A673 (cell line): ENCODE results near the gene C2orf76. TPM values are rescaled to one million over a fixed set of nuclear protein-coding genes. Genes with fewer than 3 reads are reported as not detected.
"Not testable (repeated sequence)": the region's sequence is repeated elsewhere in the genome, so short reads cannot be mapped to it uniquely, and the experiment has no call there.

Source experiments
- BruUV-seq: library from RNA; stranded (reverse); fragments of 400-500 nt; replicated peaks from 2 replicates; lab custom pipeline; 2021; lab: Mats Ljungman, UMichigan
- CTCF ChIA-PET: fragments of 300-600 bp; sonication (Branson Sonifier 250); formaldehyde crosslinking; loops from one replicate; lab custom pipeline; 2022; ENCODE audit warnings: antibody characterized with exemption; lab: Charles Lee
- POLR2A ChIA-PET: fragments of 300-600 bp; sonication (Branson Sonifier 250); formaldehyde crosslinking; loops from one replicate; lab custom pipeline; 2022; ENCODE audit warnings: antibody characterized with exemption; ENCODE audit not compliant: low non-redundant PET; lab: Charles Lee
- DNase-seq: peaks from one replicate; pipeline ENCODE4 v3.0.0-alpha.2; 2015; ENCODE audit warnings: low spot score
- H3K27ac ChIP-seq: fragments of 200-600 bp; sonication (generic); 2 replicates; pipeline ENCODE4 v1.5.1; 2016; ENCODE audit warnings: mixed run types, low read depth, mild to moderate bottlenecking, mixed read lengths, antibody characterized with exemption, low read length; ENCODE audit not compliant: poor library complexity, severe bottlenecking
- H3K27me3 ChIP-seq: fragments of 200-600 bp; sonication (generic); replicated peaks from 2 replicates; pipeline ENCODE4 v1.6.1; 2017; ENCODE audit warnings: mixed run types, low read depth, mild to moderate bottlenecking, mixed read lengths, antibody characterized with exemption, low read length; ENCODE audit not compliant: insufficient read depth, poor library complexity
- H3K36me3 ChIP-seq: fragments of 200-600 bp; sonication (generic); 2 replicates; pipeline ENCODE4 v1.6.1; 2016; ENCODE audit warnings: mixed run types, mild to moderate bottlenecking, mixed read lengths, antibody characterized with exemption, low read length; ENCODE audit not compliant: insufficient read depth, poor library complexity, severe bottlenecking
- H3K4me1 ChIP-seq: fragments of 200-600 bp; sonication (generic); 2 replicates; pipeline ENCODE4 v1.6.1; 2017; ENCODE audit warnings: mixed run types, mild to moderate bottlenecking, mixed read lengths, antibody characterized with exemption, low read length; ENCODE audit not compliant: insufficient read depth, poor library complexity, severe bottlenecking
- H3K4me3 ChIP-seq: fragments of 200-600 bp; sonication (generic); 2 replicates; pipeline ENCODE4 v1.5.1; 2016; ENCODE audit warnings: low read depth, mixed run types, mild to moderate bottlenecking, mixed read lengths, low read length; ENCODE audit not compliant: poor library complexity, severe bottlenecking
- H3K9me3 ChIP-seq: fragments of 200-600 bp; sonication (generic); 2 replicates; pipeline ENCODE4 v1.6.1; 2016; ENCODE audit warnings: mixed run types, low read depth, mild to moderate bottlenecking, mixed read lengths, antibody characterized with exemption, low read length; ENCODE audit not compliant: poor library complexity, severe bottlenecking
- EZH2 ChIP-seq: fragments of 200-600 bp; sonication (generic); IDR thresholded peaks from 2 replicates; pipeline ENCODE4 v1.6.1; 2017; ENCODE audit warnings: borderline replicate concordance, low read depth, mild to moderate bottlenecking, mixed read lengths, antibody characterized with exemption, low read length; ENCODE audit not compliant: poor library complexity, severe bottlenecking
- intact Hi-C: fragments of 100-400 bp; cut with micrococcal nuclease; formaldehyde crosslinking; loops from one replicate; pipeline ENCODE4 v1.10.0; 2022; ENCODE audit not compliant: unreplicated experiment
- total RNA-seq: library from RNA; stranded (reverse); gene quantifications from 2 replicates; pipeline ENCODE4 v1.2.3, GENCODE V29; 2021
- TF ChIP-seq, protein P1 (sequence below): fragments of 300-800, 200-600 bp; sonication (generic); conservative IDR thresholded peaks from 2 replicates; pipeline ENCODE4 v1.5.1; 2017; ENCODE audit warnings: low read depth, mild to moderate bottlenecking, antibody characterized with exemption, low read length, moderate library complexity, mixed read lengths

Gene C2orf76
- total RNA-seq, 1 experiment from 2014 or later = 13.4 TPM

DNA sequence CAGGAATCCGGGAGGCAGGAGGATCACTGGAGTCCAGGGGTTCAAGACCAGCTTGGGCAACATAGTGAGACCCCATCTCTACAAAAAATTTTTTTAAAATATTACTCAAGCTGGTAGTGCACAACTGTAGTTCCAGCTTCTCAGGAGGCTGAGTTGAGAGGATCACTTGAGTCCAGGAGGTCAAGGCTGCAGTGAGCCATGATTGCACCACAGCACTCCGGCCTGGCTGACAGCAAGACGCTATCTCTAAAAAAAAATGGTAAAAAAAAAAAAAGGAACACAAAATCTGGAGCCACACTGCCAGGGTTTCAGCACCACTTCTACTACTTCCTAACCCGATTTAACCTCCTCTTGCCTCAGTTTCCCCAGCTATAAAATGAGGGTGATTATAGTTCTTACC lies 86.0 kb downstream of the C2orf76 start:
- Histone ChIP-seq H3K27me3 (no peaks in the 10 kb centered on the region), H3K27ac (no peak overlapping the region), H3K4me1 (no peaks in the 10 kb centered on the region), H3K9me3 (no peaks in the 10 kb centered on the region), H3K4me3 (no peak overlapping the region), H3K36me3 (no peaks in the 10 kb centered on the region)
- intact Hi-C loops = no loop called here
- BruUV-seq = no TSS peak
- DNase-seq = no peak
- TF ChIP-seq, protein P1, sequence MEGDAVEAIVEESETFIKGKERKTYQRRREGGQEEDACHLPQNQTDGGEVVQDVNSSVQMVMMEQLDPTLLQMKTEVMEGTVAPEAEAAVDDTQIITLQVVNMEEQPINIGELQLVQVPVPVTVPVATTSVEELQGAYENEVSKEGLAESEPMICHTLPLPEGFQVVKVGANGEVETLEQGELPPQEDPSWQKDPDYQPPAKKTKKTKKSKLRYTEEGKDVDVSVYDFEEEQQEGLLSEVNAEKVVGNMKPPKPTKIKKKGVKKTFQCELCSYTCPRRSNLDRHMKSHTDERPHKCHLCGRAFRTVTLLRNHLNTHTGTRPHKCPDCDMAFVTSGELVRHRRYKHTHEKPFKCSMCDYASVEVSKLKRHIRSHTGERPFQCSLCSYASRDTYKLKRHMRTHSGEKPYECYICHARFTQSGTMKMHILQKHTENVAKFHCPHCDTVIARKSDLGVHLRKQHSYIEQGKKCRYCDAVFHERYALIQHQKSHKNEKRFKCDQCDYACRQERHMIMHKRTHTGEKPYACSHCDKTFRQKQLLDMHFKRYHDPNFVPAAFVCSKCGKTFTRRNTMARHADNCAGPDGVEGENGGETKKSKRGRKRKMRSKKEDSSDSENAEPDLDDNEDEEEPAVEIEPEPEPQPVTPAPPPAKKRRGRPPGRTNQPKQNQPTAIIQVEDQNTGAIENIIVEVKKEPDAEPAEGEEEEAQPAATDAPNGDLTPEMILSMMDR = no peak
- no peak for TF ChIP-seq EZH2
- POLR2A ChIA-PET = no interaction called here
- CTCF ChIA-PET = no interaction called here

DNA sequence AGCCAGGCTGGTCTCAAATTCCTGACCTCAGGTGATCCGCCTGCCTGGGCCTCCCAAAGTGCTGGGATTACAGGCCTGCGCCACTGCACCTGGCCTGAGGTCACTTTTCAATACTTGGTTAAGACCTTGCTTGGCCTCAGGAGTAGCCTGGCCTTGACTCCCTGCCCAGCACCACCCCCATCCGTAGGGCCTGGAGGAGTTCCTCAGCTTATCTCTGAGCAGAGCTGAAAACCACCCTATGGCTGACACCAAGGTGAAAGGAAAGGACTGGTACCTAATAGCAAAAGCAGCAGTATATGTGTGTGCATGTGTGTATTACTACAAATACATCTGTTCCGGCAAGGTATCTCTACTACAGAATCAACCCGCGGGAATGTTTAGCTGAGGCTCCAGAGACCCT lies 87.0 kb downstream of the C2orf76 start:
- CTCF ChIA-PET = no interaction called here
- BruUV-seq = no TSS peak

DNA sequence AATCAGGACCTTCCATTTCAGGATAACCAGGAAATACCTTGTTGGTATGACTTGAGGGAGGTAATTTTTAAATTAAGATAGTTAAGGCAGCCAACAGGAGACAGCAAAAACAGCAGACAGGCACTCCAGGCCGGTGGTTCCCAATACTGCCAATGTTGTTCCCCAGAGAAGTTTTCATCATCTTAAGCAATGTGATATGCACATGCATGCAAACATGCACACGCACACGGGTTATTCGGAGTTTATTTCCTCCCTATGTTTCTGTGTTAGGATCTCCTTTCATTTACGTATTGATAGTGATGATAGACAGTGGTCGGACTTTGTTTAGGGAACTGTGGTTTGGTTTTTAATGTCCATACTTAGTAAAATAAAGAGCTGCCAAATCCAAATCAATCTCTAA lies 87.7 kb downstream of the C2orf76 start:
- no peak overlapping the region for H3K27ac ChIP-seq
- no TSS peak for BruUV-seq
- H3K4me1 ChIP-seq = no peaks in the 10 kb centered on the region
- POLR2A ChIA-PET = no interaction called here
- CTCF ChIA-PET = no interaction called here
- no peaks in the 10 kb centered on the region for H3K36me3 ChIP-seq
- no peaks in the 10 kb centered on the region for H3K9me3 ChIP-seq
- intact Hi-C loops = no loop called here
- no peak for DNase-seq
- H3K4me3 ChIP-seq = no peak overlapping the region
- H3K27me3 ChIP-seq = no peaks in the 10 kb centered on the region
- TF ChIP-seq, protein P1 = no peak
- TF ChIP-seq EZH2 = no peak

More for the DNA sequence above, 87.0 kb downstream of the C2orf76 start:
- POLR2A ChIA-PET = no interaction called here
- TF ChIP-seq, protein P1 = no peak
- no peak for TF ChIP-seq EZH2
- H3K9me3 ChIP-seq = no peaks in the 10 kb centered on the region
- H3K36me3 ChIP-seq = no peaks in the 10 kb centered on the region
- no peak overlapping the region for H3K27ac ChIP-seq
- H3K27me3 ChIP-seq = no peaks in the 10 kb centered on the region
- no peaks in the 10 kb centered on the region for H3K4me1 ChIP-seq
- no peak for DNase-seq
- H3K4me3 ChIP-seq = no peak overlapping the region
- intact Hi-C loops = no loop called here

DNA sequence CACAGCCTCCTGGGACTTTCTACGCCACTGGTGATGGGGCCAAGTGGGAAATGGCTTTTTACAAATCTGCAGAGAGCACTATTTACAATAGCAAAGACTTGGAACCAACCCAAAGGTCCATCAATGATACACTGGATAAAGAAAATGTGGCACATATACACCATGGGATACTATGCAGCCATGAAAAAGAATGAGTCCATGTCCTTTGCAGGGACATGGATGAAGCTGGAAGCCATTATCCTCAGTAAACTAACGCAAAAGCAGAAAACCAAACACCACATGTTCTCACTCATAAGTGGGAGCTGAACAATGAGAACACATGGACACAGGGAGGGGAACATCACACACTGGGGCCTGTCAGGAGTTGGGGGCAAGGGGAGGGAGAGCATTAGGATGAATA lies 88.2 kb downstream of the C2orf76 start:
- H3K4me3 ChIP-seq, intact Hi-C loops, H3K9me3 ChIP-seq, H3K4me1 ChIP-seq, BruUV-seq, POLR2A ChIA-PET, CTCF ChIA-PET, H3K36me3 ChIP-seq, DNase-seq, H3K27me3 ChIP-seq, H3K27ac ChIP-seq: not testable (repeated sequence)
